GM12865 (cell line): ENCODE results near the gene NSMCE1.
"Not testable (repeated sequence)": the region's sequence is repeated elsewhere in the genome, so short reads cannot be mapped to it uniquely, and the experiment has no call there.

Experiments
- DNase-seq: peaks from one replicate; pipeline ENCODE4 v3.0.0; 2010; ENCODE audit warnings: low read depth
- H3K4me3 ChIP-seq: 2 replicates; pipeline ENCODE4 v1.5.1; 2011; ENCODE audit warnings: mild to moderate bottlenecking, low read depth, low read length, control low read depth
- TF ChIP-seq, protein P1 (sequence below): IDR thresholded peaks from 2 replicates; pipeline ENCODE4 v1.5.1; 2011; ENCODE audit warnings: low read length, control low read depth, low read depth, inconsistent platforms; ENCODE audit not compliant: insufficient read depth; ENCODE audit errors: missing control alignments

Gene NSMCE1

DNA sequence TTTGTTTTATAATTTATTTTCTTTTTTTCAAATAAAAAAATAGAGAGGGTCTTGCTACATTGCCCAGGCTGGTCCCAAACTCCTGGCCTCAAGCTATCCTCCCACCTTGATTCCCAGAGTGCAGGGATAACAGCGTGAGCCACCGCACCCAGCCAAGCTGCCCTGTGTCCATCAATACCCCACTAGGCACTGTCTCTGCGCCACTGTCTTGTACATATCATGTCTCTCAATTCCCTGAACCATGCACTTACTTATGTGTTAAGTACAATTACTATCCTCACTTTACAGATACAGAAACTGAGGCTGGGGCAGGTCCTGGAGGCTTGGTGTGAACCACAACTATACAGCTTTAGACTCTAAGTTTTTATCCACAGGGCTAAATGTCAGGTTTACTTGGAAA, 11.7 kb downstream of the NSMCE1 start:
- no peak for DNase-seq
- no peak overlapping the region for H3K4me3 ChIP-seq
- TF ChIP-seq, protein P1, sequence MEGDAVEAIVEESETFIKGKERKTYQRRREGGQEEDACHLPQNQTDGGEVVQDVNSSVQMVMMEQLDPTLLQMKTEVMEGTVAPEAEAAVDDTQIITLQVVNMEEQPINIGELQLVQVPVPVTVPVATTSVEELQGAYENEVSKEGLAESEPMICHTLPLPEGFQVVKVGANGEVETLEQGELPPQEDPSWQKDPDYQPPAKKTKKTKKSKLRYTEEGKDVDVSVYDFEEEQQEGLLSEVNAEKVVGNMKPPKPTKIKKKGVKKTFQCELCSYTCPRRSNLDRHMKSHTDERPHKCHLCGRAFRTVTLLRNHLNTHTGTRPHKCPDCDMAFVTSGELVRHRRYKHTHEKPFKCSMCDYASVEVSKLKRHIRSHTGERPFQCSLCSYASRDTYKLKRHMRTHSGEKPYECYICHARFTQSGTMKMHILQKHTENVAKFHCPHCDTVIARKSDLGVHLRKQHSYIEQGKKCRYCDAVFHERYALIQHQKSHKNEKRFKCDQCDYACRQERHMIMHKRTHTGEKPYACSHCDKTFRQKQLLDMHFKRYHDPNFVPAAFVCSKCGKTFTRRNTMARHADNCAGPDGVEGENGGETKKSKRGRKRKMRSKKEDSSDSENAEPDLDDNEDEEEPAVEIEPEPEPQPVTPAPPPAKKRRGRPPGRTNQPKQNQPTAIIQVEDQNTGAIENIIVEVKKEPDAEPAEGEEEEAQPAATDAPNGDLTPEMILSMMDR: no peak

DNA sequence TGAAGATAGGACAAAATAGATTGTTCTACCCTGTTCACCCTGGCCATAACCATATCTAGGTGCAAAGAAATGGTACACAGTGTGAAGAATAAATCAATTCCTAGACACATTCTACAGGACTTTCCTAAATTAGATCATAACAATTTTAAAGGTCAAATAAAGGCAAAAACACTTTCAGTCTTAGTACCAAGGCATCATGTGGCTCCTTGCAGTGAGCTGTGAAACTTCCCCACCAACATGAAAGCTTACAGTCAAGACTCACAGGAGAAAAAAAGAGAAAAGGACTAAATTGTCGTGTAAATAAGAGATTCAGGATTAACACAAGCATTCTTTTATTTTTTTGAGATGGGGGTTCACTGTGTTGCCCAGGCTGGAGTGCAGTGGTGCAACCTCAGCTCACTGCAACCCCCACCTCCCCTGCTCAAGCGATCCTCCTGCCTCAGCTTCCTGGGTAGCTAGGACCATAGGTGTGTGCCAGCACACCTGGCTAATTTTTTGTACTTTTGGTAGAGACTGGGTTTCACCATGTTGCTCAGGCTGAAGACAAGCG, 14.2 kb downstream of the NSMCE1 start:
- peak; percentile 80 for DNase-seq
- no peak overlapping the region for H3K4me3 ChIP-seq
- TF ChIP-seq, protein P1: no peak

DNA sequence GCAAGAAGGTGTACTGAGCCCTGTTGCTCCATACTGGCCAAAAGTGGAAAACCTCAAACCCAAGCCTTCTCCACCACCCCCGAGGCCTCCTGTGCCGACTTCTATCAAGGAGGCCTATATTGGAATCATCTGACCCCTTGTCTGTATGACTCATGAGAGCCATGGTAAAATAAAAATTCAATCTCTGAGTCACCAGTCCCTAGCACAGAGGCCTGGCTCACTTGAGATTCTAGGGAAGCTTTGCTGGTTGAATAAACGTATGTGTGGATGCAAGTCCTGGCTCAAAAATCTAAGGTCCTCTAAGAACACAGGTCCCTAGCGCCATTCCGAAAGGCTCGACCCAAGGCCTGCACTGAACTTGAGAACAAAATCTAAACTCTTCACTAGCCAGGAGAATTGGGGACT, 15.0 kb downstream of the NSMCE1 start:
- DNase-seq: no peak
- TF ChIP-seq, protein P1: no peak
- no peak overlapping the region for H3K4me3 ChIP-seq

DNA sequence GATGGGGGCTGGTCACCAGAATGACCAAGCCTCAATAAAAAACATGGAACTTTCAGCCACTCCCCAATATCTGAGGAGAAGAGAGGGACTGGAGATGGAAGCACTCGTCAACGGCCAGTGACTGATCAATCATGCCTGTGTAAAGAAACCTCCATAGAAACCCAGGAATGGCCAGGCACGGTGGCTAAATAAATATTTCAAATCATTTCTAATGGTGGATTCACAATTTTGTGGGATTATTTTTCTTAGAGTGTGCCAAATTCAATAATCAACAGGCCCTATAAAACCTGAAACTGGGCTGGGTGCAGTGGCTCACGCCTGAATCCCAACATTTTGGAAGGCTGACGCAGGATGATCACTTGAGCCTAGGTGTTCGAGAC, 16.4 kb downstream of the NSMCE1 start:
- TF ChIP-seq, protein P1: no peak
- no peak for DNase-seq
- no peak overlapping the region for H3K4me3 ChIP-seq

DNA sequence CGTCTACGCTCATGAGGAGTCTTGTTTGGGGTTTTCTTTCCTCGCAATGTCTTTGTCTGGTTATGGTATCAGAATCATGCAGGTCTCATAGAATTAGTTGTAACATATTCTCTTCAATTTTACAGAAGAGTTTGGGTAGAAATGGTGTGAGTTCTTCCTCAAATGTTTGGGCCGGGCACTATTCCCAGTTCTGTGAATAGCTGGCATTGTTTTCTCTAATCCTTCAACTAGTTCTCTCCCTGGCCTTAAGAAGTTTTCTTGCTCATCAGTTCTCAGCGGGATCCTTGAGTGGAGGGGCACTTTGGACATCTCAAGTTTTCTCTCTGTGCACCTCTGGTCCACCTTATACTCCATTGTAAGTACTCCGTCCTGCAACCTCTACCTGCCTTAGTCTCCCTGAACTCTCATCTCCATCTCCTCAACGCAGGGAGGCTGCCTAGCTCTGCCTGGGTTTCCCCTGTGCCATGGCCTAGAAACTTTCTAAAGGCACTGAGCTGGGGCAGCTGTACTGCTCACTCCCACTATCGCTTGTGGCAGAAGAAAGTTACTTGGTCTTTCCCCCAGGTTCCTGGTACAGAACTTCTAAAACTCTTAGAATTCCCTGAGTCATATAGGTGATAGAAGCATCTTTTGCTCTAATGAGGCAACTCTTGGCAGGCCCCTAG, 16.9 kb downstream of the NSMCE1 start:
- no peak for DNase-seq
- TF ChIP-seq, protein P1: no peak
- no peak overlapping the region for H3K4me3 ChIP-seq

DNA sequence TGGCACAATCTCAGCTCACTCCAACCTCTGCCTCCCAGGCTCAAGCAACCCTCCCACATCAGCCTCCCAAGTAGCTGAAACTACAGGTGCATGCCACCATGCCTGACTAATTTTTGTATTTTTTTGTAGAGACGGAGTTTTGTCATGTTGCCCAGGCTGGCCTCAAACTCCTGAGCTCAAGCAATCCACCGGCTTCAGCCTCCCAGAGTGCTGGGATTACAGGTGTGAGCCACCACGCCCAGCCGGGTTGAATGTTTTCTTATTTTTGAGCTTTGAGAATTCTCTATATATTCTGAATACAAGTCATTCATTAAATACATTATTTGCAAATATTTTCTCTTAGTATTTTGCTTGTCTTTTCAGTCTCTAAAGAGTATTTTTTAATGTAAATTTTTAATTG, 19.7 kb downstream of the NSMCE1 start:
- not testable (repeated sequence) for H3K4me3 ChIP-seq, DNase-seq

DNA sequence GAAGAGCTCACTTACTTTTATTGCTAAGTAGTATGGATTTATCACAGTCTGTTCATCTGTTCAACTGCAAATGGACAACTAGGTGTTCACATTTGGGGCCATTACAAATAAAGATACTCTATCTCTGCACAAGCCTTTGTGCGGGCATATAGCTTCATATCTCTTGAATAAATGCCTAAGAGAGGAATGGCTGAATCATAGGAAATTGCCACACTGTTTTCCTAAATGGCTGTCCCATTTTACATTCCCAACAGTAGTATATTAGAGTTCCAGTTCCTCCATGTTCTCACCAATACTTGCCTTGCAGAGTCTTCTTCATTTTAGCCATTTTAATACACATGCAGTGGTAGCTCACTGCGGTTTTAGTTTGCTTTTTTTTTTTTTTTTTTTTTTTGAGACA, 20.5 kb downstream of the NSMCE1 start:
- no peak for DNase-seq
- no peak overlapping the region for H3K4me3 ChIP-seq
- TF ChIP-seq, protein P1: no peak

DNA sequence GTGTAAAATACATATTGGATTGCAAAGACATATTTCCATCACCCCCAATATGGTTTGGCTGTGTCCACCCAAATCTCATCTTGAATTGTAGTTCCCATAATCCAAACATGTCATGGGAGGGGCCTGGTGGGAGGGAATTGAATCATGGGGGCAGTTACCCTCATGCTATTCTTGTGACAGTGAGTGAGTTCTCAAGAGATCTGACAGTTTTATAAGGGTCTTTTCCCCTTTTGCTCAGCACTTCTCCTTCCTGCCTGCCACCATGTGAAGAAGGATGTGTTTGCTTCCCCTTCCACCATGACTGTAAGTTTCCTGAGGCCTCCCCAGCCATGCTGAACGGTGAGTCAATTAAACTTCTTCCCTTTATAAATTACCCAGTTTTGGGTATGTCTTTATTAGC, 21.5 kb downstream of the NSMCE1 start:
- DNase-seq, H3K4me3 ChIP-seq: not testable (repeated sequence)
